GM23338 (cell line): ENCODE results near the gene C16orf86. TPM values are rescaled to one million over a fixed set of nuclear protein-coding genes. Genes with fewer than 3 reads are reported as not detected.
A peak's percentile ranks its signal among the peaks of the same experiment; 100 is the strongest.

Experiments used
- ATAC-seq: fragments of 200-7000 bp; cut with Tn5 transposase; 3 replicates; pipeline ENCODE4 v1.9.1; 2020
- DNase-seq: peaks from one replicate; pipeline ENCODE4 v3.0.0-alpha.2; 2015; ENCODE audit warnings: low spot score
- H2AFZ ChIP-seq: fragments of 200-600 bp; sonication (generic); 2 replicates; pipeline ENCODE4 v1.8.0; 2016; ENCODE audit warnings: antibody characterized with exemption, mild to moderate bottlenecking, moderate library complexity
- H3F3A ChIP-seq: fragments of 200-600 bp; sonication (generic); replicated peaks from 2 replicates; pipeline ENCODE4 v1.8.0; 2017; ENCODE audit warnings: antibody characterized with exemption, mixed run types, low read depth
- H3K27ac ChIP-seq: fragments of 200-600 bp; sonication (generic); 2 replicates; pipeline ENCODE4 v1.6.1; 2016; ENCODE audit warnings: low read depth
- H3K27me3 ChIP-seq: fragments of 200-600 bp; sonication (generic); 2 replicates; pipeline ENCODE4 v1.8.0; 2016; ENCODE audit warnings: mild to moderate bottlenecking, mixed run types, moderate library complexity; ENCODE audit not compliant: insufficient read depth
- H3K36me3 ChIP-seq: fragments of 200-600 bp; sonication (generic); 2 replicates; pipeline ENCODE4 v1.8.0; 2016; ENCODE audit warnings: mild to moderate bottlenecking; ENCODE audit not compliant: insufficient read depth
- H3K4me1 ChIP-seq: fragments of 200-600 bp; sonication (generic); 2 replicates; pipeline ENCODE4 v1.8.0; 2016; ENCODE audit warnings: mild to moderate bottlenecking, moderate library complexity; ENCODE audit not compliant: insufficient read depth
- H3K4me2 ChIP-seq: fragments of 200-600 bp; sonication (generic); 2 replicates; pipeline ENCODE4 v1.7.1; 2017; ENCODE audit warnings: mixed run types
- H3K4me3 ChIP-seq: fragments of 200-600 bp; sonication (generic); 2 replicates; pipeline ENCODE4 v1.6.1; 2016; ENCODE audit warnings: mixed run types
- H3K79me2 ChIP-seq: fragments of 200-600 bp; sonication (generic); replicated peaks from 2 replicates; pipeline ENCODE4 v1.8.0; 2017; ENCODE audit warnings: mild to moderate bottlenecking; ENCODE audit not compliant: insufficient read depth
- H3K9me2 ChIP-seq: fragments of 200-600 bp; sonication (generic); 2 replicates; pipeline ENCODE4 v1.8.0; 2017; ENCODE audit not compliant: insufficient read depth
- H4K20me1 ChIP-seq: fragments of 200-600 bp; sonication (generic); replicated peaks from 2 replicates; pipeline ENCODE4 v1.8.0; 2017; ENCODE audit warnings: mild to moderate bottlenecking; ENCODE audit not compliant: insufficient read depth
- H3K27ac Mint-ChIP-seq: 2 replicates; pipeline ENCODE4 v1.8.0; 2020; ENCODE audit warnings: inconsistent platforms, mild to moderate bottlenecking, moderate library complexity, mixed read lengths
- H3K27me3 Mint-ChIP-seq: 3 replicates; pipeline ENCODE4 v1.8.0; 2022; ENCODE audit warnings: low read depth, mild to moderate bottlenecking, moderate library complexity, mixed read lengths, inconsistent platforms; ENCODE audit not compliant: insufficient read depth, poor library complexity
- H3K36me3 Mint-ChIP-seq: 3 replicates; pipeline ENCODE4 v1.8.0; 2021; ENCODE audit warnings: low read depth, mild to moderate bottlenecking, inconsistent platforms, moderate library complexity, mixed read lengths
- H3K4me1 Mint-ChIP-seq: 3 replicates; pipeline ENCODE4 v1.8.0; 2020; ENCODE audit warnings: mild to moderate bottlenecking, inconsistent platforms, mixed read lengths
- H3K4me3 Mint-ChIP-seq: 3 replicates; pipeline ENCODE4 v1.8.0; 2021; ENCODE audit warnings: moderate library complexity, mild to moderate bottlenecking, inconsistent platforms, mixed read lengths
- H3K9me3 Mint-ChIP-seq: 3 replicates; pipeline ENCODE4 v1.8.0; 2020; ENCODE audit warnings: moderate library complexity, mild to moderate bottlenecking, inconsistent platforms, mixed read lengths
- CREB1 ChIP-seq: fragments of 250-450 bp; sonication (Bioruptor Pico); IDR thresholded peaks from 2 replicates; pipeline ENCODE4 v1.5.0; 2020; ENCODE audit warnings: low read depth, mild to moderate bottlenecking, moderate library complexity
- CTCF ChIP-seq, 2 experiments: fragments of 200-600 bp in 1 of 2; sonication (generic) in 1 of 2; conservative IDR thresholded peaks; 2 replicates each; pipeline versions ENCODE4 v1.5.1 to v1.6.1; 2016 to 2017; ENCODE audit warnings: antibody characterized with exemption in 2 of 2, low read depth in 2 of 2, mild to moderate bottlenecking in 2 of 2, moderate library complexity in 1 of 2
- ETS1 ChIP-seq: IDR thresholded peaks from 2 replicates; pipeline ENCODE4 v1.6.1; 2016; ENCODE audit warnings: antibody characterized with exemption
- EZH2 ChIP-seq: fragments of 200-600 bp; sonication (generic); IDR thresholded peaks from one replicate; pipeline ENCODE4 v1.8.0; 2017; ENCODE audit warnings: antibody characterized with exemption, mild to moderate bottlenecking, low read depth; ENCODE audit not compliant: unreplicated experiment
- EZH2phosphoT487 ChIP-seq: fragments of 200-600 bp; sonication (generic); IDR thresholded peaks from one replicate; pipeline ENCODE4 v1.8.1; 2018; ENCODE audit warnings: antibody characterized with exemption; ENCODE audit not compliant: unreplicated experiment
- JUNB ChIP-seq: IDR thresholded peaks from one replicate; pipeline ENCODE4 v1.6.1; 2016; ENCODE audit warnings: antibody characterized with exemption; ENCODE audit not compliant: unreplicated experiment
- NANOG ChIP-seq: IDR thresholded peaks from 2 replicates; pipeline ENCODE4 v1.6.1; 2016; ENCODE audit warnings: antibody characterized with exemption, borderline replicate concordance
- POLR2AphosphoS5 ChIP-seq: IDR thresholded peaks from 2 replicates; pipeline ENCODE4 v1.6.1; 2016; ENCODE audit warnings: antibody characterized with exemption, low read depth
- REST ChIP-seq: IDR thresholded peaks from one replicate; pipeline ENCODE4 v1.6.1; 2018; ENCODE audit warnings: antibody characterized with exemption; ENCODE audit not compliant: unreplicated experiment
- STAT1 ChIP-seq: IDR thresholded peaks from one replicate; pipeline ENCODE4 v1.6.1; 2016; ENCODE audit warnings: antibody characterized with exemption; ENCODE audit not compliant: unreplicated experiment
- ZNF114 ChIP-seq: fragments of 250-450 bp; sonication (Bioruptor Pico); IDR thresholded peaks from 2 replicates; pipeline ENCODE4 v1.5.0; 2020; ENCODE audit warnings: mild to moderate bottlenecking, moderate library complexity
- ZNF331 ChIP-seq: fragments of 250-450 bp; sonication (Bioruptor Pico); IDR thresholded peaks from 2 replicates; pipeline ENCODE4 v1.5.0; 2020; ENCODE audit warnings: low read depth, mild to moderate bottlenecking, moderate library complexity
- ZNF462 ChIP-seq: fragments of 250-450 bp; sonication (Bioruptor Pico); IDR thresholded peaks from 2 replicates; pipeline ENCODE4 v1.5.0; 2020; ENCODE audit warnings: mild to moderate bottlenecking, moderate library complexity
- polyA plus RNA-seq: library from polyadenylated mRNA; unstranded; fragments of >200 nt; fragmentation: Nextera tagmentation; extraction: Ambion mirVana; gene quantifications from 2 replicates; pipeline ENCODE4 v1.2.1, GENCODE V29; 2016
- total RNA-seq: library from RNA; depleted of rRNA; stranded (reverse); fragments of >200 nt; shearing (Covaris generic); gene quantifications from 2 replicates; pipeline ENCODE4 v1.2.3, GENCODE V29; 2014

C16orf86 gene
- total and polyA plus RNA-seq, 2 experiments from 2014 or later: 0.87 to 1.1 TPM

GRCh38 chr16:67650023-67650422 is 16.6 kb upstream of the C16orf86 start:
- TF ChIP-seq POLR2AphosphoS5 (no peak), ETS1 (no peak), ZNF114 (CRISPR knock-in tag) (no peak), JUNB (no peak), CREB1 (CRISPR knock-in tag) (no peak), STAT1 (no peak), NANOG (no peak), EZH2phosphoT487 (no peak), ZNF331 (CRISPR knock-in tag) (no peak), REST (no peak), ZNF462 (no peak), CTCF (conservative IDR thresholded peaks at IDR 0.05; ENCODE audit: low read depth in 2 of 2) (no peak), EZH2 (no peak)
- peak overlapping the region; percentile 55 for H3K4me3 Mint-ChIP-seq
- no peaks in the 10 kb centered on the region for H3K9me3 Mint-ChIP-seq
- H3K27ac ChIP-seq: no peak overlapping the region
- no peak overlapping the region for H3K27ac Mint-ChIP-seq
- peaks cover 4% of the 10 kb centered on the region; the same call in 1 of the 3 replicates for H3K36me3 Mint-ChIP-seq
- H3K9me2 ChIP-seq: no peaks in the 10 kb centered on the region
- H3K36me3 ChIP-seq: no peaks in the 10 kb centered on the region
- no peaks in the 10 kb centered on the region; the same call in 1 of the 2 replicates for H4K20me1 ChIP-seq
- H3K27me3 ChIP-seq: peaks cover 87% of the 10 kb centered on the region
- H3K27me3 Mint-ChIP-seq: peaks cover 77% of the 10 kb centered on the region
- H3K4me3 ChIP-seq: peak overlapping the region; percentile 45; the same call in 1 of the 2 replicates
- no peak for ATAC-seq
- no peaks in the 10 kb centered on the region for H3K79me2 ChIP-seq
- H3K4me2 ChIP-seq: peak overlapping the region; percentile 78
- no peaks in the 10 kb centered on the region; the same call in 1 of the 2 replicates for H3K4me1 ChIP-seq
- H3K4me1 Mint-ChIP-seq: peaks cover 13% of the 10 kb centered on the region
- no peak for DNase-seq
- peaks cover 6% of the 10 kb centered on the region; the same call in 1 of the 2 replicates for H3F3A ChIP-seq
- no peak overlapping the region for H2AFZ ChIP-seq
